Stimulated activated CD4-positive, alpha-beta T cell treated with anti-CD3 and anti-CD28 coated beads, Interleukin-4, amount 100 ng/mL, for 24 hours (primary cell): ENCODE results near the gene LRRC51.

Experiments used
- DNase-seq: peaks from one replicate; pipeline ENCODE4 v3.0.0-alpha.2; 2020

The LRRC51 gene, protein sequence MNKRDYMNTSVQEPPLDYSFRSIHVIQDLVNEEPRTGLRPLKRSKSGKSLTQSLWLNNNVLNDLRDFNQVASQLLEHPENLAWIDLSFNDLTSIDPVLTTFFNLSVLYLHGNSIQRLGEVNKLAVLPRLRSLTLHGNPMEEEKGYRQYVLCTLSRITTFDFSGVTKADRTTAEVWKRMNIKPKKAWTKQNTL

GRCh38 chr11:72080326-72081183 lies at the start of gene LRRC51, which contains the start of gene NUMA1:
Gene LRRC51 (plus strand): TSS chr11:72080850. CDS start chr11:72089084, 8,234 bp downstream.
Gene NUMA1 (minus strand): TSS chr11:72080542. CDS start chr11:72035943, 44,599 bp downstream.
- DNase-seq: peak; percentile 99

- DNase-seq: no peak
Measured at GRCh38 chr11:72036687-72037086, 44.0 kb upstream of the LRRC51 start.

GRCh38 chr11:72037554-72038311 lies 42.9 kb upstream of the LRRC51 start:
- no peak for DNase-seq

GRCh38 chr11:72038491-72038890 lies 42.2 kb upstream of the LRRC51 start:
- no peak for DNase-seq

DNA sequence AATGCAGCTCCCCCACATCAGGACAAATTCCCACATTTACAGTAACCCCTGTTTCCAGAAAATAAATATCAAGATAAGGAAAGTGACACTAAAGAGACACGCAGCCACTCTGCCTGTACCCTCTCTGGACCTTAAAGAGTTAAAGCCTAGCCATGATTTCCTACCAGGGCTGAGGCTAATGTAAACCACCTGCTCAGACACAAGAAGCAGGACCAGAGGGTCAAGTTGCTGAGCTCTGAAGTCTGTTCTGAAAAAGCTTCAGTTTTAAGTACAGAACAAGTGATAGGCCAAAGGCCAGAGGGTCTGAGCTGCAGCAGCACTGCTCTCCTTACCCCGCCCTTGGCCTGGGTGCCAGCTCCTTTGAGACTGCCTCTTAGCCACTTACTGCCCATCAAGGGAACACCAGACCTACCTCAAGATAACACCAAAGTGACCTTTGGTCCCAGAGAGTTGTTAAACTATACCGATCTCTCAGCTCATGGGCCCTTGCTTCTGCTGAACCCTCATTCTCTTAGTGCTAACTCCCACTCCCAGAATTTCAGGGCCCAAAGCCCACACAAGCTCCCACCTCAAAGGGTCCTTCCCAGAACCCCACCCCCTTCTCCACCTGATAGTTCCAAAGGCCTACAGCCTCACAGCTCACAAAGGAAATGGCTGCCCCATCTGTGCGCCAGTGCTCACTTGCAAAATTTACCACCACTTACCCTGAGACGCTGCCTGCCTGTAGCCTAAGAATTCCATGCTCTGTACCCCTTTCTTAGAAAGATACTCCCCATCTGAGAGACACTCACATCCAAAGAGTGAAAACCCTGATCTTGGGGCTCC lies 41.4 kb upstream of the LRRC51 start:
- DNase-seq: no peak

GRCh38 chr11:72039856-72040401 lies 40.7 kb upstream of the LRRC51 start:
- DNase-seq: peak; percentile 19

GRCh38 chr11:72040491-72041363 lies 39.9 kb upstream of the LRRC51 start:
- DNase-seq: peak; percentile 80

- DNase-seq: peak; percentile 40
Measured at GRCh38 chr11:72041364-72042063, 39.1 kb upstream of the LRRC51 start.

DNA sequence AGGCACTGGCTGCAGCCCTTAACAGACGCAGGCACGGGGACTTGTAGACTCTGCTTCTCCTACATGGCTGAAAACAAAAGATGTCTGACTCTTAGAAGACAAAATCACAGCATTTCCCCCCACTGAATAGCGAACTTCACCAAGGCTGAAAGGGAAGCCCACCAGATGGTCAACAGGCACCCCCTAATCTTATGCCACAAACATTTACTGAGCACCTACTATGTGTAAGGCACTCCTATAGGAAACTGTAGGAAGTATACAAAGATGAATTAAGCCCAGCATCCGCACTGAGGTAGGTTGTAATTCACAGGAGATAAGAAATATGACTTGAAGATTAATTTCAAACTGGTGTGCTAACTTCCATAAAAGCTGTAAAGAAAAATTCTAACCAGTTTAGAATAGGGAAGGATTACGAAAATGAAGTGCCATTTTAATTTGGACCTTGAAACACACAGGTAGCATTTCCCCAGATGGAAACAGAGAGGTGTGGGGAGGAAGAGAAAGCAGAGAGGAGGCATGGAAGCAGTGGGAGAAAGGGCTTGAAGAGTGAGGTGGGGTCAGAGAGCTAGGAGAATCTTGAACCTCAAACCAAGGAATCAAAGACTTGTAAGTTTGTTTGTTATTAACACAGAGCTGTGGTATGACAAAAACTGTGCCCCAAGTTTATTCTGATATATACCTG lies 38.4 kb upstream of the LRRC51 start:
- no peak for DNase-seq

- DNase-seq: no peak
Measured at GRCh38 chr11:72045849-72046248, 34.8 kb upstream of the LRRC51 start.

- no peak for DNase-seq
Measured at GRCh38 chr11:72048766-72049460, 31.7 kb upstream of the LRRC51 start.

DNA sequence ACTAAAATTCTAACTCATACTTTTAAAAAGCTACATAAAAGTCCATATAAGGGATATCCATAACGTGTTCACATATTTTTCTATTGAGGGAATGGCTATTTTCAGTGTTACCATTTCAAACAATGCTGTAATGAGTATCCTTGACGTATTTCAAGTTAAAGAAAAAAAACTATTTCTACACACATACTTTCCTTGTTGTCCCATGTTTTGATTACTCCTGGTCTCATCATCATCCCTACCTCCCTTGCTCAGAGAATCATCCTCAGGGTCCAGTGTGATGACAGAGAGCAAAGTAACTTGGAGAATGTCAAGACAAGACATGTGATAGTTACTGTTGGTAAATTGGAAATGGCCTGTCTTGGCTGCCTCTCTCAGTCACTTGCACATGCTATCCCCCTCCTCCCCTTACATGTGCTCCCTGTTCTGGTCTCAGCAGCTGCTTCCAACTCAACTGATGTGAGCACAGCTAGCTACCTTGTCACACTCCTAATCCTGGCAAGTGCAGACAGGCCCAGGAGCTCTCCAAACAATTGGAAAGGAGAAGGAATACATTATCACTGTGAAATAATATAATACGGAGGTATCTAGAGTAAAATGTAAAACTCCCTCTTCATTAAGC lies 22.1 kb upstream of the LRRC51 start:
- no peak for DNase-seq

- DNase-seq: no peak
Measured at GRCh38 chr11:72061739-72062396, 18.8 kb upstream of the LRRC51 start.

GRCh38 chr11:72066855-72067254 lies 13.8 kb upstream of the LRRC51 start:
- no peak for DNase-seq

GRCh38 chr11:72067266-72067665 lies 13.4 kb upstream of the LRRC51 start:
- DNase-seq: no peak

GRCh38 chr11:72067676-72068075 lies 13.0 kb upstream of the LRRC51 start:
- DNase-seq: no peak

DNA sequence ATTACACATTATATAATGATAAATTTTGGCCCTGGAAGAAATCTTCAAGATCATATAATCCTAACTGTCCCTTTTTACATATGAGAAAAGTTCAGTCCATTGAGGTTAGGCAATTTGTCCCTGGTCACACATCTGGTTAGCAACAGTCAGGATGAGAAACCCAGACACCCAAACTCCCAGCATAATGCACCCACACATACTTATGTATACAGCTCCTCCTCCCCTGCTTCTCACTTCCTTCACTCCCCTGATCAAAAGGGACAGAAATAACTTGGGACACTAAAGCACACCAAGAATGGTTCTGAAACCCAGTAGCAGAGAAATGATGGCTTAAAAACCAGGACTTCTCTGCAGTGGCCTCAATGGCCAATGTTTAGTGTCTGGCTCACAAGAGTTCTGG lies 11.4 kb upstream of the LRRC51 start:
- DNase-seq: no peak

- no peak for DNase-seq
Measured at GRCh38 chr11:72069787-72070251, 10.8 kb upstream of the LRRC51 start.
